Activated CD4-positive, alpha-beta memory T cell treated with anti-CD3 and anti-CD28 coated beads, Interleukin-2, amount 10 ng/mL, durations not matched to agents 7 days and 5 days (primary cell): Measurements from ENCODE around the gene CLIP3. TPM values are rescaled to one million over a fixed set of nuclear protein-coding genes. Genes with fewer than 3 reads are reported as not detected.
A peak's percentile ranks its signal among the peaks of the same experiment; 100 is the strongest.

ENCODE experiments used
- CTCF ChIA-PET: fragments of 350-600 bp; sonication (Branson Sonifier 250); formaldehyde crosslinking; loops from one replicate; lab custom pipeline; 2021; ENCODE audit warnings: antibody characterized with exemption, inconsistent platforms; lab: Charles Lee
- POLR2A ChIA-PET: fragments of 350-600 bp; sonication (Branson Sonifier 250); formaldehyde crosslinking; loops from one replicate; lab custom pipeline; 2021; ENCODE audit warnings: antibody characterized with exemption; lab: Charles Lee
- DNase-seq: peaks from one replicate; pipeline ENCODE4 v3.0.0-alpha.2; 2020
- H3K27ac Mint-ChIP-seq: one replicate; pipeline ENCODE4 v1.8.0; 2021; ENCODE audit warnings: mild to moderate bottlenecking, mixed read lengths
- H3K27me3 Mint-ChIP-seq: one replicate; pipeline ENCODE4 v1.8.0; 2021; ENCODE audit warnings: mixed read lengths
- H3K36me3 Mint-ChIP-seq: one replicate; pipeline ENCODE4 v1.8.0; 2021; ENCODE audit warnings: low read depth, mixed read lengths
- H3K4me1 Mint-ChIP-seq: one replicate; pipeline ENCODE4 v1.8.0; 2021; ENCODE audit warnings: mixed read lengths
- H3K4me3 Mint-ChIP-seq: one replicate; pipeline ENCODE4 v1.8.0; 2021; ENCODE audit warnings: mild to moderate bottlenecking, mixed read lengths
- H3K9me3 Mint-ChIP-seq: one replicate; pipeline ENCODE4 v1.8.0; 2021; ENCODE audit warnings: mixed read lengths
- total RNA-seq, 2 experiments: library from RNA; stranded (reverse); gene quantifications; one replicate each; pipeline ENCODE4 v1.2.3, GENCODE V29; 2021

CLIP3 gene
- total RNA-seq, 2 experiments from 2014 or later = 1.7 to 2.2 TPM

- CTCF ChIA-PET = interaction anchor here (0.7 kb wide), 1 partner anchor 11 kb away, joined by 3 read pairs; no protein-coding TSS in a partner anchor
- no peaks in the 10 kb centered on the region for H3K4me1 Mint-ChIP-seq
- DNase-seq = no peak
- no peak overlapping the region for H3K4me3 Mint-ChIP-seq
- peaks cover 2% of the 10 kb centered on the region for H3K27me3 Mint-ChIP-seq
- POLR2A ChIA-PET = no interaction called here
- H3K27ac Mint-ChIP-seq = no peak overlapping the region
- no peaks in the 10 kb centered on the region for H3K36me3 Mint-ChIP-seq
- no peaks in the 10 kb centered on the region for H3K9me3 Mint-ChIP-seq
Measured at GRCh38 chr19:35978271-35978670, 54.4 kb downstream of the CLIP3 start.

- ChIA-PET POLR2A (no interaction called here), CTCF (interaction anchor here (0.7 to 1.4 kb wide), 2 partner anchors 12 to 24 kb away, joined by 3 read pairs; no protein-coding TSS in a partner anchor)
- Mint-ChIP-seq H3K4me3 (no peak overlapping the region), H3K4me1 (no peaks in the 10 kb centered on the region), H3K27me3 (peaks cover 2% of the 10 kb centered on the region), H3K9me3 (no peaks in the 10 kb centered on the region), H3K27ac (no peak overlapping the region), H3K36me3 (no peaks in the 10 kb centered on the region)
- DNase-seq = peak; percentile 32
Measured at GRCh38 chr19:35977446-35978222, 55.0 kb downstream of the CLIP3 start.

- POLR2A ChIA-PET = interaction anchor here (1.2 kb wide), 1 partner anchor 23 kb away, joined by 4 read pairs; no protein-coding TSS in a partner anchor
- CTCF ChIA-PET = no interaction called here
- Mint-ChIP-seq H3K4me1 (no peaks in the 10 kb centered on the region), H3K27me3 (peaks cover 2% of the 10 kb centered on the region), H3K4me3 (no peak overlapping the region), H3K36me3 (no peaks in the 10 kb centered on the region), H3K27ac (no peak overlapping the region), H3K9me3 (no peaks in the 10 kb centered on the region)
- no peak for DNase-seq
Measured at GRCh38 chr19:35975608-35976214, 57.0 kb downstream of the CLIP3 start.

GRCh38 chr19:35973487-35973886 is 59.2 kb downstream of the CLIP3 start:
- H3K4me3 Mint-ChIP-seq = no peak overlapping the region
- POLR2A ChIA-PET = no interaction called here
- peaks cover 7% of the 10 kb centered on the region for H3K4me1 Mint-ChIP-seq
- H3K36me3 Mint-ChIP-seq = no peaks in the 10 kb centered on the region
- DNase-seq = no peak
- no peak overlapping the region for H3K27ac Mint-ChIP-seq
- CTCF ChIA-PET = no interaction called here
- H3K27me3 Mint-ChIP-seq = peaks cover 2% of the 10 kb centered on the region
- no peaks in the 10 kb centered on the region for H3K9me3 Mint-ChIP-seq

- no peaks in the 10 kb centered on the region for H3K36me3 Mint-ChIP-seq
- ChIA-PET CTCF (interaction anchor here (1.6 kb wide), 1 partner anchor 20 kb away, joined by 4 read pairs; no protein-coding TSS in a partner anchor), POLR2A (interaction anchor here (1.3 kb wide), 1 partner anchor 21 kb away, joined by 3 read pairs; no protein-coding TSS in a partner anchor)
- no peak overlapping the region for H3K27ac Mint-ChIP-seq
- no peaks in the 10 kb centered on the region for H3K9me3 Mint-ChIP-seq
- peaks cover 10% of the 10 kb centered on the region for H3K4me1 Mint-ChIP-seq
- no peak for DNase-seq
- peaks cover 1% of the 10 kb centered on the region for H3K27me3 Mint-ChIP-seq
- H3K4me3 Mint-ChIP-seq = no peak overlapping the region
Measured at GRCh38 chr19:35966771-35967170, 65.9 kb downstream of the CLIP3 start.

Other genes with a start within 250 kb of the CLIP3 start
- not detected for gene PRODH2, start 220.0 kb downstream of the CLIP3 start, total RNA-seq
- gene NPHS1, start 180.4 kb downstream of the CLIP3 start, total RNA-seq = not detected
- gene KIRREL2, start 176.0 kb downstream of the CLIP3 start, total RNA-seq = under 1 TPM; 0.55 to 0.58 TPM
- gene APLP1, start 164.3 kb downstream of the CLIP3 start, total RNA-seq = 1 to 10 TPM in 1 of 2 experiments, under 1 TPM in 1; 0.76 to 1.1 TPM
- 10 to 100 TPM; 36.3 to 40.3 TPM for gene NFKBID, start 132.3 kb downstream of the CLIP3 start, total RNA-seq
- 100 to 1,000 TPM; 204 to 218 TPM for gene HCST, start 130.3 kb downstream of the CLIP3 start, total RNA-seq
- 1 to 10 TPM in 1 of 2 experiments, under 1 TPM in 1; 0.58 to 1.1 TPM for gene TYROBP, start 124.6 kb downstream of the CLIP3 start, total RNA-seq
- 10 to 100 TPM; 13.5 to 17.0 TPM for gene LRFN3, start 96.5 kb downstream of the CLIP3 start, total RNA-seq
- 10 to 100 TPM; 17.3 to 18.3 TPM for gene SDHAF1, start 37.7 kb downstream of the CLIP3 start, total RNA-seq
- gene SYNE4, start 24.1 kb downstream of the CLIP3 start, total RNA-seq = 1 to 10 TPM; 1.6 to 2.5 TPM
- 10 to 100 TPM; 44.7 to 45.4 TPM for gene ALKBH6, start 18.7 kb downstream of the CLIP3 start, total RNA-seq
- gene THAP8, start 21.4 kb upstream of the CLIP3 start, total RNA-seq = 1 to 10 TPM; 5.7 TPM
- 10 to 100 TPM; 24.1 to 25.0 TPM for gene WDR62, start 22.0 kb upstream of the CLIP3 start, total RNA-seq
- not detected for gene OVOL3, start 78.3 kb upstream of the CLIP3 start, total RNA-seq
- gene POLR2I, start 82.0 kb upstream of the CLIP3 start, total RNA-seq = 10 to 100 TPM; 47.3 to 57.4 TPM
- 100 to 1,000 TPM; 185 to 200 TPM for gene TBCB, start 82.6 kb upstream of the CLIP3 start, total RNA-seq
- 100 to 1,000 TPM; 520 to 539 TPM for gene CAPNS1, start 107.2 kb upstream of the CLIP3 start, total RNA-seq
- not detected for gene COX7A1, start 119.6 kb upstream of the CLIP3 start, total RNA-seq
- gene ZNF565, start 181.8 kb upstream of the CLIP3 start, total RNA-seq = 1 to 10 TPM; 2.0 to 3.5 TPM
- 10 to 100 TPM; 64.6 to 68.4 TPM for gene ZNF146, start 182.2 kb upstream of the CLIP3 start, total RNA-seq